ENCODE measurements around the gene PRKCH. TPM values are rescaled to one million over a fixed set of nuclear protein-coding genes. Genes with fewer than 3 reads are reported as not detected.

PRKCH gene
- polyA plus RNA-seq, 2 of the 4 experiments (the other 2 are of a cell fraction), result 10.0 to 10.2 TPM

GRCh38 chr14:61557262-61557661 is 235.9 kb downstream of the PRKCH start:
- H3K4me3 ChIP-seq, result no peak overlapping the region
- FAIRE-seq, result no peak
- CTCF ChIA-PET, result interaction anchor here (0.5 to 1.7 kb wide), 8 partner anchors 10 to 280 kb away, joined by 3 to 5 read pairs (median 3); no protein-coding TSS in a partner anchor
- POLR2A ChIA-PET, result interaction anchor here (0.7 to 1.1 kb wide), 2 partner anchors 139 to 140 kb away, joined by 3 read pairs; no protein-coding TSS in a partner anchor
- H3K9me3 ChIP-seq, result no peaks in the 10 kb centered on the region; the same call in 2 of the 3 replicates
- no peak for TF ChIP-seq RARB (CRISPR knock-in tag; IDR thresholded peaks at IDR 0.05)
- no peak overlapping the region for H3K4me2 ChIP-seq
- WGBS (ENCODE audit: missing lambda C conversion rate), result 83% methylated on average over 2 of the region's 2 CpGs
- peak overlapping the region; percentile 96 to 99 for H3K27ac ChIP-seq
- no peak for DNase-seq (ENCODE audit: low read depth in 1 of 2, low spot score in 1 of 2)
- H3K4me1 ChIP-seq, result peaks cover 90% of the 10 kb centered on the region
- no peak for ATAC-seq

- Histone ChIP-seq H3K4me2 (no peak overlapping the region), H3K27ac (peak overlapping the region; percentile 96 to 99), H3K9me3 (no peaks in the 10 kb centered on the region), H3K4me1 (peaks cover 90% of the 10 kb centered on the region), H3K4me3 (no peak overlapping the region)
- ChIA-PET POLR2A (interaction anchor here (1.1 kb wide), 1 partner anchor 138 kb away, joined by 3 read pairs; no protein-coding TSS in a partner anchor), CTCF (interaction anchor here (1.2 to 1.7 kb wide), 4 partner anchors 11 to 280 kb away, joined by 3 to 4 read pairs (median 3); no protein-coding TSS in a partner anchor)
- DNase-seq (ENCODE audit: low read depth in 1 of 2, low spot score in 1 of 2), result no peak
- no peak for ATAC-seq
- WGBS (ENCODE audit: missing lambda C conversion rate), result 92% methylated on average over 5 of the region's 5 CpGs
- TF ChIP-seq RARB (CRISPR knock-in tag; IDR thresholded peaks at IDR 0.05) (no peak), CBX2 (IDR thresholded peaks at IDR 0.05; ENCODE audit: borderline replicate concordance, low read depth) (no peak), ESRRA (IDR thresholded peaks at IDR 0.05; ENCODE audit: borderline replicate concordance, low read length) (no peak), NFE2L2 (conservative IDR thresholded peaks at IDR 0.05; ENCODE audit: low read length) (no peak), EHF (CRISPR knock-in tag; IDR thresholded peaks at IDR 0.05) (no peak), RCOR1 (IDR thresholded peaks at IDR 0.05; ENCODE audit: low read depth, low read length) (no peak), E2F6 (IDR thresholded peaks at IDR 0.05; ENCODE audit: borderline replicate concordance, low read depth) (no peak), BHLHE40 (IDR thresholded peaks at IDR 0.05; ENCODE audit: low read depth, low read length) (no peak), ELK1 (IDR thresholded peaks at IDR 0.05; ENCODE audit: low read depth, low read length) (no peak), SREBF2 (IDR thresholded peaks at IDR 0.05) (no peak), TFCP2L1 (CRISPR knock-in tag; IDR thresholded peaks at IDR 0.05) (no peak), PHF8 (IDR thresholded peaks at IDR 0.05; ENCODE audit: borderline replicate concordance, low read depth) (no peak)
- FAIRE-seq, result no peak
These were observed 236.5 kb downstream of the PRKCH start for GRCh38 chr14:61557854-61558253.

GRCh38 chr14:61558271-61558670 is 236.9 kb downstream of the PRKCH start:
- Histone ChIP-seq H3K9me3 (no peaks in the 10 kb centered on the region), H3K4me3 (no peak overlapping the region), H3K27ac (peak overlapping the region; percentile 96 to 99), H3K4me1 (peaks cover 90% of the 10 kb centered on the region), H3K4me2 (no peak overlapping the region; the same call in 2 of the 3 replicates)
- TF ChIP-seq EP300 (IDR thresholded peaks at IDR 0.05) (0 out of 5 replicates have a peak, but pooled peaks of 1 of the 2 experiments have one; percentile 16), ELK1 (IDR thresholded peaks at IDR 0.05; ENCODE audit: low read depth, low read length) (no peak), POLR2AphosphoS2 (conservative IDR thresholded peaks at IDR 0.05; ENCODE audit: low read length) (no peak), SREBF2 (IDR thresholded peaks at IDR 0.05) (no peak), RFX5 (IDR thresholded peaks at IDR 0.05) (no peak)
- CTCF ChIA-PET, result interaction anchor here (1.2 to 3.8 kb wide), 8 partner anchors 12 to 133 kb away, joined by 3 to 28 read pairs (median 8); no protein-coding TSS in a partner anchor
- DNase-seq (ENCODE audit: low read depth in 1 of 2, low spot score in 1 of 2), result no peak
- WGBS (ENCODE audit: missing lambda C conversion rate), result 89% methylated on average over 6 of the region's 6 CpGs
- FAIRE-seq, result no peak
- POLR2A ChIA-PET, result interaction anchor here (0.8 to 5.1 kb wide), 6 partner anchors 21 to 191 kb away, joined by 3 to 37 read pairs (median 8); no protein-coding TSS in a partner anchor
- ATAC-seq, result no peak

All from A549 (cell line).